Measurements from ENCODE around the gene C9orf57. TPM values are rescaled to one million over a fixed set of nuclear protein-coding genes. Genes with fewer than 3 reads are reported as not detected.
"Not testable (repeated sequence)": the region's sequence is repeated elsewhere in the genome, so short reads cannot be mapped to it uniquely, and the experiment has no call there.

The C9orf57 gene
- total RNA-seq, 1 donor from 2014 or later, result not detected

DNA sequence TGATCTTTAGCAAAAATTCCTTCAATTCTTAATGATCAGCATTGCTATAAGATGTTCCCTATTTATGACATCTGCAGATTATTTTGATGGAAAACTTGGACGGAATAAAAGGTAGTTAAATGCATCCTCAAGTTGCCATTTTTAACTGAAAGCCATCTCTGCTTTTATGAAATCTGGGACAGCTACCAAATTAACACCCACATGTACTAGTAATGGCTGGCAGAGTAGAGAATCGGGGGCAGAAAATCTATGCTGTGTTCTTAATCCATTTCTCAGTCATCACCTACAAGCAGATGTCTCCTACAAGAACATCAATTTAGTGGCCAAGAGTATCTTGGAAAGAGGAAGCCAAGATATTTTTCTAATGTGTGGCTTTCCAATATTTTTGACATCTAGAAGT is 22.1 kb upstream of the C9orf57 start:
- Mint-ChIP-seq H3K9me3 (ENCODE audit: unreplicated experiment) (no peaks in the 10 kb centered on the region), H3K36me3 (ENCODE audit: unreplicated experiment) (no peaks in the 10 kb centered on the region), H3K4me1 (ENCODE audit: unreplicated experiment) (no peaks in the 10 kb centered on the region), H3K4me3 (ENCODE audit: unreplicated experiment) (no peak overlapping the region), H3K27me3 (ENCODE audit: unreplicated experiment) (peaks cover 10% of the 10 kb centered on the region), H3K27ac (ENCODE audit: unreplicated experiment) (no peak overlapping the region)
- TF ChIP-seq, protein P1, sequence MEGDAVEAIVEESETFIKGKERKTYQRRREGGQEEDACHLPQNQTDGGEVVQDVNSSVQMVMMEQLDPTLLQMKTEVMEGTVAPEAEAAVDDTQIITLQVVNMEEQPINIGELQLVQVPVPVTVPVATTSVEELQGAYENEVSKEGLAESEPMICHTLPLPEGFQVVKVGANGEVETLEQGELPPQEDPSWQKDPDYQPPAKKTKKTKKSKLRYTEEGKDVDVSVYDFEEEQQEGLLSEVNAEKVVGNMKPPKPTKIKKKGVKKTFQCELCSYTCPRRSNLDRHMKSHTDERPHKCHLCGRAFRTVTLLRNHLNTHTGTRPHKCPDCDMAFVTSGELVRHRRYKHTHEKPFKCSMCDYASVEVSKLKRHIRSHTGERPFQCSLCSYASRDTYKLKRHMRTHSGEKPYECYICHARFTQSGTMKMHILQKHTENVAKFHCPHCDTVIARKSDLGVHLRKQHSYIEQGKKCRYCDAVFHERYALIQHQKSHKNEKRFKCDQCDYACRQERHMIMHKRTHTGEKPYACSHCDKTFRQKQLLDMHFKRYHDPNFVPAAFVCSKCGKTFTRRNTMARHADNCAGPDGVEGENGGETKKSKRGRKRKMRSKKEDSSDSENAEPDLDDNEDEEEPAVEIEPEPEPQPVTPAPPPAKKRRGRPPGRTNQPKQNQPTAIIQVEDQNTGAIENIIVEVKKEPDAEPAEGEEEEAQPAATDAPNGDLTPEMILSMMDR (IDR thresholded peaks at IDR 0.05), result no peak
- DNase-seq (ENCODE audit: extremely low spot score, unreplicated experiment), result no peak

DNA sequence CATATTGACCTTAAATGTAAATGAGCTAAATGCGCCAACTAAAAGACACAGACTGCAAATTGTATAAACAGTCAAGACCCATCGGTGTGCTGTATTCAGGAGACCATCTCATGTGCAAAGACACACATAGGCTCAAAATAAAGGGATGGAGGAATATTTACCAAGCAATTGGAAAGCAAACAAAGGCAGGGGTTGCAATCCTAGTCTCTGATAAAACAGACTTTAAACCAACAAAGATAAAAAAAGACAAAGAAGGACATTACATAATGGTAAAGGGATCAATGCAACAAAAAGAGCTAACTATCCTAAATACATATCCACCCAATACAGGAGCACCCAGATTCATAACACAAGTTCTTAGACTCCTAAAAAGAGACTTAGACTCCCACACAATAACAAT is 14.3 kb upstream of the C9orf57 start:
- not testable (repeated sequence) for DNase-seq (ENCODE audit: extremely low spot score, unreplicated experiment); H3K4me3 Mint-ChIP-seq (ENCODE audit: unreplicated experiment); H3K9me3 Mint-ChIP-seq (ENCODE audit: unreplicated experiment); H3K4me1 Mint-ChIP-seq (ENCODE audit: unreplicated experiment); H3K27ac Mint-ChIP-seq (ENCODE audit: unreplicated experiment); H3K36me3 Mint-ChIP-seq (ENCODE audit: unreplicated experiment)
- peaks cover 13% of the 10 kb centered on the region for H3K27me3 Mint-ChIP-seq (ENCODE audit: unreplicated experiment)

DNA sequence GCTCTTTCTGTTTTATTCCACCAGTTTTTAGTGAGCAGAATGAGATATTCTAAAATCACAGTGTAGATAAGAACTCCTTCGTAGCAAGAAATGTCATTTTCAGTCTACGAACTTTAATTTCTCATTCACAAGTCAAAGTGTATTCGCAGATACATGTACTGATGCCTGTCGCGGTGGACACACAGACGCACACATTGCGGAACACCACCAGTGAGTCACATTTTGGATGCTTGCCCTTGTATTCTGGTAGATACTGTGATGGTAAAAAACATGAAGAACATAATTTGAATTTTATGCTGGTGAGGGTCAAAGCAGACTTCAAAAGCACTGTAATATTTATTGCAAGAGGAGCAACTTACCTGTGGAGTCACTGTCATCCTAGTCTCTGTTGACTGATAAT is 4.7 kb upstream of the C9orf57 start:
- Mint-ChIP-seq H3K4me3 (ENCODE audit: unreplicated experiment) (no peak overlapping the region), H3K9me3 (ENCODE audit: unreplicated experiment) (peaks cover 5% of the 10 kb centered on the region), H3K27me3 (ENCODE audit: unreplicated experiment) (peaks cover 8% of the 10 kb centered on the region), H3K36me3 (ENCODE audit: unreplicated experiment) (no peaks in the 10 kb centered on the region), H3K4me1 (ENCODE audit: unreplicated experiment) (no peaks in the 10 kb centered on the region), H3K27ac (ENCODE audit: unreplicated experiment) (no peak overlapping the region)
- no peak for DNase-seq (ENCODE audit: extremely low spot score, unreplicated experiment)
- TF ChIP-seq, protein P1 (IDR thresholded peaks at IDR 0.05), result no peak

DNA sequence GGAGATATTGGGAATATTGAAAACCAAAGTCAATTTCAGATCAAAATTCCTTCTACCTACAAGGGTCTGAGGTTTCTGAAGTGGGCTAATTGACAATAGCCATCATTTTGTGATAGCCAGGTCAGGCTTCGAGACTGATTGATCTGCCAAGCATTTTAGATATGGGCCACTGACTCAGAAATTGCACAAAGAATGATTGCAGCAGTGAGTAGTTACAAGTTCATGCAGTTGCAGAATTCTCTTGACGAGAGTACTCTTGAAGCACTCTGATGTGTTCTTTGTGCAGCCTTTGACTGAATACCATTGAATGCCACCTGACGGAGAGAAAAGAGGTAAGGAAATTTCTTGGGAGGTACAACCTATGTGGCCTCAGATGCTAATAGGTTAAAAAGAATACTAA is 8.3 kb downstream of the C9orf57 start:
- TF ChIP-seq, protein P1 (IDR thresholded peaks at IDR 0.05), result no peak
- no peak overlapping the region for H3K27ac Mint-ChIP-seq (ENCODE audit: unreplicated experiment)
- no peak overlapping the region for H3K4me3 Mint-ChIP-seq (ENCODE audit: unreplicated experiment)

DNA sequence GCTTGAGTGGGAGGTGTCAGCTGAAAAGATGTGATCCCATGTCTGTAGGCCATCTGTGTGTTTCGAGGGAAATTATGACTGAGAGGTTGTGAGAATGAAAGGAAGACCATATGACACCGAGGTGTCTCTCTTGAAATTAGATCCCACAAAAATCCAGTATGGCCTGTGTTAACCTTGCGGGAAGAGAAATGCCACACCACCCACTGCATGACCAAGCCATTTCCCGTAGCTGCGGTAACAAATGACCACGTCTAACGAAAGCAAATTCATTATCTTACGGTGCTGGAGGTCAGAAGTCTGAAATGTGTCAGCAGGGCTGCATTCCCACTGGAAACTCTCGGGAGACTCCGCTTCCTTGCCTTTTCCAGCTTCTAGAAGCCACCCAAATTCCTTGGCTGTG is 11.6 kb downstream of the C9orf57 start:
- Mint-ChIP-seq H3K9me3 (ENCODE audit: unreplicated experiment) (no peaks in the 10 kb centered on the region), H3K4me3 (ENCODE audit: unreplicated experiment) (no peak overlapping the region), H3K4me1 (ENCODE audit: unreplicated experiment) (no peaks in the 10 kb centered on the region), H3K36me3 (ENCODE audit: unreplicated experiment) (no peaks in the 10 kb centered on the region), H3K27me3 (ENCODE audit: unreplicated experiment) (peaks cover 20% of the 10 kb centered on the region), H3K27ac (ENCODE audit: unreplicated experiment) (no peak overlapping the region)
- no peak for DNase-seq (ENCODE audit: extremely low spot score, unreplicated experiment)
- TF ChIP-seq, protein P1 (IDR thresholded peaks at IDR 0.05), result no peak

More for the DNA sequence above, 8.3 kb downstream of the C9orf57 start:
- DNase-seq (ENCODE audit: extremely low spot score, unreplicated experiment), result no peak
- H3K36me3 Mint-ChIP-seq (ENCODE audit: unreplicated experiment), result no peaks in the 10 kb centered on the region
- peaks cover 16% of the 10 kb centered on the region for H3K27me3 Mint-ChIP-seq (ENCODE audit: unreplicated experiment)
- H3K4me1 Mint-ChIP-seq (ENCODE audit: unreplicated experiment), result no peaks in the 10 kb centered on the region
- no peaks in the 10 kb centered on the region for H3K9me3 Mint-ChIP-seq (ENCODE audit: unreplicated experiment)
